Fibroblast of villous mesenchyme (primary cell): ENCODE data around the gene CC2D1A. TPM values are rescaled to one million over a fixed set of nuclear protein-coding genes. Genes with fewer than 3 reads are reported as not detected.
A peak's percentile ranks its signal among the peaks of the same experiment; 100 is the strongest.

Experiments used
- DNase-seq: peaks from one replicate; pipeline ENCODE4 v3.0.0-alpha.2; 2010; ENCODE audit warnings: low read depth
- H3K4me3 ChIP-seq: 2 replicates; pipeline ENCODE4 v1.5.1; 2011; ENCODE audit warnings: low read depth, mild to moderate bottlenecking, low read length
- total RNA-seq: library from RNA; depleted of rRNA; stranded (reverse); fragments of >200 nt; gene quantifications from 2 replicates; pipeline ENCODE4 v1.2.3, GENCODE V29; 2012
- TF ChIP-seq, protein P1 (sequence below): IDR thresholded peaks from 2 replicates; pipeline ENCODE4 v1.5.1; 2012; ENCODE audit warnings: low read depth, mild to moderate bottlenecking, low read length; ENCODE audit not compliant: insufficient read depth

The CC2D1A gene
- total RNA-seq, 1 donor, result 18.6 TPM

DNA sequence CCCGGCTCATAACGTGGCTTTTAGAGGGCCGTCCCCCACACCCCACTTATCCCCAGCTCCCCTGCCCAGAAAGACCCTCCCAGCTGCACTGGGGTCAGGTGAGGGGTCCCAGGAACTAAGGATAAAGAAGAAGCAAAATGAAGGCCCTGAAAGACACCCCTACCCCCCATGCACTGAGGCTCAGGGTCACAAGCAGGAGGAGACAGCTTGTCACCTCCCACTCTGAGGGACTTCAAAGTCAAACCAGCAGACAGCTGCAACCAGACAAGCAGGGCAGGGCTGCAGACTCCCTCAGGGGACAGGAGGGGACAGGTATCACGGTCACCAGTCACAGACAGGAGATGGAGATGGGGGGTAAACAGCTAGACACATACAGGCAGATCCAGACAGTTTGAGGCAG, 35.1 kb upstream of the CC2D1A start:
- no peak overlapping the region for H3K4me3 ChIP-seq
- DNase-seq, result no peak
- TF ChIP-seq, protein P1, sequence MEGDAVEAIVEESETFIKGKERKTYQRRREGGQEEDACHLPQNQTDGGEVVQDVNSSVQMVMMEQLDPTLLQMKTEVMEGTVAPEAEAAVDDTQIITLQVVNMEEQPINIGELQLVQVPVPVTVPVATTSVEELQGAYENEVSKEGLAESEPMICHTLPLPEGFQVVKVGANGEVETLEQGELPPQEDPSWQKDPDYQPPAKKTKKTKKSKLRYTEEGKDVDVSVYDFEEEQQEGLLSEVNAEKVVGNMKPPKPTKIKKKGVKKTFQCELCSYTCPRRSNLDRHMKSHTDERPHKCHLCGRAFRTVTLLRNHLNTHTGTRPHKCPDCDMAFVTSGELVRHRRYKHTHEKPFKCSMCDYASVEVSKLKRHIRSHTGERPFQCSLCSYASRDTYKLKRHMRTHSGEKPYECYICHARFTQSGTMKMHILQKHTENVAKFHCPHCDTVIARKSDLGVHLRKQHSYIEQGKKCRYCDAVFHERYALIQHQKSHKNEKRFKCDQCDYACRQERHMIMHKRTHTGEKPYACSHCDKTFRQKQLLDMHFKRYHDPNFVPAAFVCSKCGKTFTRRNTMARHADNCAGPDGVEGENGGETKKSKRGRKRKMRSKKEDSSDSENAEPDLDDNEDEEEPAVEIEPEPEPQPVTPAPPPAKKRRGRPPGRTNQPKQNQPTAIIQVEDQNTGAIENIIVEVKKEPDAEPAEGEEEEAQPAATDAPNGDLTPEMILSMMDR, result no peak

DNA sequence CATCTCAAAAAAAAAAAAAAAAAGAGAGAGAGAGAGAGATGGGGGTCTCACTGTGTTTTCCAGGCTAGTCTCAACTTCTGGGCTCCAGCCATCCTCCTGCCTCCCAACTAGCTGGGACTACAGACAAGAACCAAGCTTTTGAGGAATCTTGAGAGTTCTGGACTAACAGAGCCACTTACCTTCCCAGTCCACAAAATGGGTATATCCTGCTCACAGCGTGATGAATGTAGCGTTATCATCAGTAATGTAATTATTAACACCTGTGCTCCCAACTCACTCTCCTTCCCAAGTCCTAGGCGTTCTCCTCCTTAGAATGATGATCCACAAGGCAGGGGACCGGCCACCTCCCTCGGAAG, 33.7 kb upstream of the CC2D1A start:
- TF ChIP-seq, protein P1, result no peak
- DNase-seq, result no peak
- peak overlapping the region; percentile 56 for H3K4me3 ChIP-seq

DNA sequence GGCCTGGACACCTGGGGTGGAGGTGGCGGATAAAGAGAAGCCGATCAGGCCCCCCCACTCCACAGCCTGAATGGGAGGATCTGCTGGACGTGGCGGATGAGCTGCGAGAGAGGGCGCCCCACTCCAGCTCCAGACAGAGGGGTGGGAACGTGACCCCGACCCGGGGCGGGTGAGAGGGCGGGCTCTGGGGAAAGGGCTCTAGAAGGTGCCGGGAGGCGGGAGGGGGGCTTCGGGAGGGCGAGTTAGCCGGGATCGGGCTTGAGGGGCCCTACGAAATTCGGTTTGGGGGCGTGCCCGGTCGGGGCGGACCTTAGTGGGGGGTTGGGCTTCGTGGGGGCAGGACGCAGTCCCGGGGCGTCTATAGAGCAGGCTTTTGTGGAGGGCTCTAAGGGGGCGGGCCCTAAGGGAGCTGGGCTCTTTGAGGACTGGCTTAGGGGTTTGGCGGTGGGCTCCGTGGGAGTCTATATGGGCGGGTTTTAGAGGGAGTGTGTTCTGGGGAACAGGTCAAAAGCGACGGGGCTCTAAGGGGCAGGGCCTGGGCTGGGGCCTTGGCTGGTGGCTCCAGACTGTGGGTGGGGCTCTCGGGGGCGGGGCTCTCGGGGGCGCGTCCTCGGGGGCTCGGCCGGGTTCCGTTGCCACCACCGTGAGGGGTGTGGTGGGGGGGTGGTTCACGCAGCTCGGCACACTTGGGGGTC, 33.2 kb upstream of the CC2D1A start:
- DNase-seq, result peak; percentile 22
- peak overlapping the region; percentile 56 for H3K4me3 ChIP-seq
- TF ChIP-seq, protein P1, result peak; percentile 22

DNA sequence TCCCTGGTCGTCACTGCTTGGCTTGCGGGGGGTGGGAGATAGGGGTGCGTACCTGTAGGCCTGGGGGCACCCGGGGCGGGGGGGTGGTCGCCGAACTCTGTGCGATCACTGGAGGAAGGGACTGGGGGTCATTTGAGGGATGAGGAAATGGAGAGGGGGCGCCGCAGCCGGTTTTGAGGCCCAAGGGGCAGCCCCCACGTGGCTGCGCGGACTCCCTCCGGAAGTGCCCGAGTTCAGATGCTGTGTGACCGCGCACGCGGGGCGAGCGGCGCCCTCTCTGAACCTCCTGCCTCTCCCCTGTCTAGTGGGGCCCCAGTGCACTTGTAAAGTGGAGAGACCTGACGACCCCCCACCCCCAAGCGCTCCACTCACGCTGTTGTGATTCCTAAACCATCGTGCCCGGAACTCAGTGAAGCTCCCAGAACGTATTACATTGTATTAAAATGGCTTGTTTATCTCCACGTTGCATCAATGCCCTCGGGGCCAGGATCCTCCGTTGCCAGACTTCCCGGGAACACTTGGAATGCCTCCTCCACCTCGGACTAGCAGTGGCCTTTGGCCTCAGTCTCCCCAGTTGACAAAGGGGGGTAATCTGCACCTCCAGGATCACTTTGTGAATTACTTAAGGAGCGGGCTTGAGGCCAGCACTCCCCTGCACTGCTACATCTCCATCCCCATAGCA, 32.0 kb upstream of the CC2D1A start:
- TF ChIP-seq, protein P1, result no peak
- DNase-seq, result no peak

DNA sequence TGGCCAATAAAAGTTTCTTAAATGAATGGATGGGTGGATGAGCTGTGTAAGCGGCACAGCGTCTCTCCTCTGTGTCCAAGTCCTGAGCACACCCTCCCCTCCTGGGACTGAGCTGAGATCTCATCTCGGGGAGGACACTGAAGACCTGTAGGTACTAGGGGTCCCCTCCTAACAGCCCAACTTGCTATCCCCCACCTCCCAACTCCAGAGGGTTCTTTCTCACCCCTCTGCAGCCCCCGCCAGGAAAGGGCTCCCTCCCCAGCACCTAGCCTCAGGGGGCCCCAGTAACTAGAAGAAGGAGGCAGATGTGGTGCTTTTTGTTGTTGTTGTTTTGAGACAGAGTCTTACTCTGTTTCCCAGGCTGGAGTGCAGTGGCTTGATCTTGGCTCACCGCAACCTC, 30.2 kb upstream of the CC2D1A start:
- TF ChIP-seq, protein P1, result no peak
- H3K4me3 ChIP-seq, result no peak overlapping the region
- DNase-seq, result no peak

More for the DNA sequence above, 32.0 kb upstream of the CC2D1A start:
- no peak overlapping the region for H3K4me3 ChIP-seq

DNA sequence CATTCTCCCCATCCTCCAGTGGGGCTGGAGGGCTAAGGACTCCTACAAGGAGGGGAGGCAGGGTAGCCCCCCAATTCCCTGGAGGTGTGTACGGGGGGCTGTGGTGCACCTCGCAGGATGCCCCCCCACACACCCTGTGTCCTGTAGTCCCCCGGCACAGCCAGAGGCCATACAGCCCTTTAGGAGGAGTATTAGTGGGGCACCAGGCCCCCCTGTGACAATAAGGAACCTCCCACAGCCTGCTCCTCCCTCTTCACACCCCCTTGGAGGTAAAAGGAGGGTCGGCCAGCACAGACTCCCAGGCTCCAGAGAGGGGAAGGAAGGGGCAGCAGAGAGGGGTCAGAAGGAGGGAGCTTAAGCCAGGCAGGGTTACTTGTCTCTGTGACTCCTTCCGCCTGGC, 29.2 kb upstream of the CC2D1A start, which contains the start of gene NANOS3:
NANOS3 (plus strand) TSS at position 301 of the 400 bp plus-strand sequence. CDS start 115 bp downstream, outside the sequence.
- no peak for DNase-seq
- no peak within 1 kb of the TSS for H3K4me3 ChIP-seq
- TF ChIP-seq, protein P1, result no peak
